Cerebellar nuclear complex (tissue), 1 donor: ENCODE measurements around the gene NACA2.
"Not testable (repeated sequence)": the region's sequence is repeated elsewhere in the genome, so short reads cannot be mapped to it uniquely, and the experiment has no call there.

Experiments used
- DNase-seq, 2 experiments: peaks; one replicate each; lab custom pipeline; 2025; lab: John Stamatoyannopoulos, UW

NACA2 gene

GRCh38 chr17:61591018-61591417, at the start of gene NACA2:
NACA2 (minus strand) TSS chr17:61591219; CDS start chr17:61591180, 39 bp downstream.
- DNase-seq: no peak

GRCh38 chr17:61639818-61640217, 48.8 kb upstream of the NACA2 start:
- DNase-seq: no peak

GRCh38 chr17:61638087-61638486, 47.1 kb upstream of the NACA2 start:
- DNase-seq: no peak

GRCh38 chr17:61635913-61636432, 45.0 kb upstream of the NACA2 start:
- DNase-seq: no peak

GRCh38 chr17:61634942-61635538, 44.0 kb upstream of the NACA2 start:
- no peak for DNase-seq

GRCh38 chr17:61634011-61634539, 43.1 kb upstream of the NACA2 start:
- DNase-seq: no peak

GRCh38 chr17:61632826-61633225, 41.8 kb upstream of the NACA2 start:
- no peak for DNase-seq

GRCh38 chr17:61631800-61632199, 40.8 kb upstream of the NACA2 start:
- DNase-seq: no peak

GRCh38 chr17:61628158-61628557, 37.1 kb upstream of the NACA2 start:
- DNase-seq: not testable (repeated sequence)

- DNase-seq: no peak
Observed at GRCh38 chr17:61627658-61628057, 36.6 kb upstream of the NACA2 start.

- no peak for DNase-seq
Observed at GRCh38 chr17:61627125-61627524, 36.1 kb upstream of the NACA2 start.

GRCh38 chr17:61625564-61625963, 34.5 kb upstream of the NACA2 start:
- DNase-seq: no peak

GRCh38 chr17:61624951-61625350, 33.9 kb upstream of the NACA2 start:
- DNase-seq: no peak

- no peak for DNase-seq
Observed at GRCh38 chr17:61621317-61621716, 30.3 kb upstream of the NACA2 start.

GRCh38 chr17:61619953-61620352, 28.9 kb upstream of the NACA2 start:
- DNase-seq: no peak

- no peak for DNase-seq
Observed at GRCh38 chr17:61619493-61619892, 28.5 kb upstream of the NACA2 start.

- DNase-seq: no peak
Observed at GRCh38 chr17:61618950-61619349, 27.9 kb upstream of the NACA2 start.

- DNase-seq: no peak
Observed at GRCh38 chr17:61617330-61617729, 26.3 kb upstream of the NACA2 start.

GRCh38 chr17:61616783-61617182, 25.8 kb upstream of the NACA2 start:
- no peak for DNase-seq

GRCh38 chr17:61614219-61614618, 23.2 kb upstream of the NACA2 start:
- no peak for DNase-seq

GRCh38 chr17:61611323-61611722, 20.3 kb upstream of the NACA2 start:
- no peak for DNase-seq

GRCh38 chr17:61605692-61606091, 14.7 kb upstream of the NACA2 start:
- DNase-seq: no peak

GRCh38 chr17:61601297-61601696, 10.3 kb upstream of the NACA2 start:
- DNase-seq: no peak

- no peak for DNase-seq
Observed at GRCh38 chr17:61600621-61601020, 9.6 kb upstream of the NACA2 start.
